Activated CD8-positive, alpha-beta T cell treated with anti-CD3 and anti-CD28 coated beads for 36 hours (primary cell): Measurements from ENCODE around the gene USP13. TPM values are rescaled to one million over a fixed set of nuclear protein-coding genes. Genes with fewer than 3 reads are reported as not detected.
A peak's percentile ranks its signal among the peaks of the same experiment; 100 is the strongest.

Source experiments
- ATAC-seq: fragments of 200-7000 bp; cut with Tn5 transposase; one replicate; pipeline ENCODE4 v1.10.0; 2021; ENCODE audit warnings: mild to moderate bottlenecking, moderate library complexity
- CTCF ChIA-PET: fragments of 350-600 bp; sonication (Branson Sonifier 250); formaldehyde crosslinking; loops from one replicate; lab custom pipeline; 2021; ENCODE audit warnings: antibody characterized with exemption; lab: Charles Lee
- POLR2A ChIA-PET: fragments of 350-600 bp; sonication (Branson Sonifier 250); formaldehyde crosslinking; loops from one replicate; lab custom pipeline; 2021; ENCODE audit warnings: antibody characterized with exemption; lab: Charles Lee
- DNase-seq: peaks from one replicate; pipeline ENCODE4 v3.0.0-alpha.2; 2020
- H3K27ac Mint-ChIP-seq: one replicate; pipeline ENCODE4 v1.8.0; 2021; ENCODE audit warnings: mild to moderate bottlenecking, mixed read lengths
- H3K27me3 Mint-ChIP-seq: one replicate; pipeline ENCODE4 v1.8.0; 2021; ENCODE audit warnings: mixed read lengths
- H3K36me3 Mint-ChIP-seq: one replicate; pipeline ENCODE4 v1.8.0; 2021; ENCODE audit warnings: low read depth, mixed read lengths
- H3K4me1 Mint-ChIP-seq: one replicate; pipeline ENCODE4 v1.8.0; 2021; ENCODE audit warnings: low read depth, mixed read lengths
- H3K4me3 Mint-ChIP-seq: one replicate; pipeline ENCODE4 v1.8.0; 2021; ENCODE audit warnings: mild to moderate bottlenecking, moderate library complexity, mixed read lengths
- H3K9me3 Mint-ChIP-seq: one replicate; pipeline ENCODE4 v1.8.0; 2021; ENCODE audit warnings: mixed read lengths
- CTCF ChIP-seq: fragments of 200-600 bp; IDR thresholded peaks from one replicate; pipeline ENCODE4 v1.8.0; 2022; ENCODE audit warnings: antibody characterized with exemption, mild to moderate bottlenecking
- intact Hi-C: fragments of 100-400 bp; cut with micrococcal nuclease; formaldehyde crosslinking; loops from one replicate; pipeline ENCODE4 v1.10.0; 2022
- total RNA-seq, 2 experiments: library from RNA; stranded (reverse); gene quantifications; one replicate each; pipeline ENCODE4 v1.2.3, GENCODE V29; 2021

The USP13 gene
- total RNA-seq, 2 experiments from 2014 or later: 9.6 to 11.7 TPM

GRCh38 chr3:179735321-179735720, 82.5 kb downstream of the USP13 start:
- intact Hi-C loops: no loop called here
- H3K4me3 Mint-ChIP-seq: no peak overlapping the region
- no peak for DNase-seq
- no peak for ATAC-seq
- H3K4me1 Mint-ChIP-seq: peaks cover 14% of the 10 kb centered on the region
- H3K27me3 Mint-ChIP-seq: no peaks in the 10 kb centered on the region
- H3K9me3 Mint-ChIP-seq: no peaks in the 10 kb centered on the region
- no peak for TF ChIP-seq CTCF
- ChIA-PET CTCF (no interaction called here), POLR2A (no interaction called here)
- H3K36me3 Mint-ChIP-seq: peaks cover 7% of the 10 kb centered on the region
- H3K27ac Mint-ChIP-seq: no peak overlapping the region

- Mint-ChIP-seq H3K27me3 (no peaks in the 10 kb centered on the region), H3K4me3 (no peak overlapping the region), H3K4me1 (peaks cover 8% of the 10 kb centered on the region), H3K27ac (no peak overlapping the region), H3K36me3 (peaks cover 17% of the 10 kb centered on the region), H3K9me3 (no peaks in the 10 kb centered on the region)
- no peak for ATAC-seq
- DNase-seq: no peak
- TF ChIP-seq CTCF: no peak
- ChIA-PET CTCF (interaction anchor here (1.0 kb wide), 1 partner anchor 12 kb away, joined by 3 read pairs; no protein-coding TSS in a partner anchor), POLR2A (no interaction called here)
- intact Hi-C loops: no loop called here
Observed at GRCh38 chr3:179738998-179739397, 86.2 kb downstream of the USP13 start.

GRCh38 chr3:179739816-179740594, 87.2 kb downstream of the USP13 start:
- ChIA-PET CTCF (interaction anchor here (1.0 kb wide), 1 partner anchor 11 kb away, joined by 3 read pairs; no protein-coding TSS in a partner anchor), POLR2A (no interaction called here)
- peak overlapping the region; percentile 30 for H3K27ac Mint-ChIP-seq
- H3K4me3 Mint-ChIP-seq: no peak overlapping the region
- ATAC-seq (no peak), DNase-seq (no peak)
- no peaks in the 10 kb centered on the region for H3K27me3 Mint-ChIP-seq
- peaks cover 17% of the 10 kb centered on the region for H3K36me3 Mint-ChIP-seq
- TF ChIP-seq CTCF: no peak
- intact Hi-C loops: no loop called here
- no peaks in the 10 kb centered on the region for H3K9me3 Mint-ChIP-seq
- H3K4me1 Mint-ChIP-seq: peaks cover under 1% of the 10 kb centered on the region

GRCh38 chr3:179743913-179744312, 91.1 kb downstream of the USP13 start:
- Mint-ChIP-seq H3K27ac (no peak overlapping the region), H3K4me1 (no peaks in the 10 kb centered on the region), H3K36me3 (peaks cover 16% of the 10 kb centered on the region), H3K9me3 (no peaks in the 10 kb centered on the region), H3K4me3 (no peak overlapping the region), H3K27me3 (no peaks in the 10 kb centered on the region)
- intact Hi-C loops: no loop called here
- DNase-seq (no peak), ATAC-seq (no peak)
- CTCF ChIA-PET: no interaction called here
- POLR2A ChIA-PET: no interaction called here
- no peak for TF ChIP-seq CTCF

GRCh38 chr3:179744667-179745066, 91.8 kb downstream of the USP13 start:
- Mint-ChIP-seq H3K27me3 (no peaks in the 10 kb centered on the region), H3K4me1 (no peaks in the 10 kb centered on the region), H3K27ac (no peak overlapping the region), H3K4me3 (no peak overlapping the region), H3K9me3 (no peaks in the 10 kb centered on the region), H3K36me3 (peaks cover 16% of the 10 kb centered on the region)
- intact Hi-C loops: no loop called here
- TF ChIP-seq CTCF: no peak
- ATAC-seq (no peak), DNase-seq (no peak)
- ChIA-PET POLR2A (no interaction called here), CTCF (no interaction called here)
